ENCODE measurements around the gene LEMD2.

Gene LEMD2

DNA sequence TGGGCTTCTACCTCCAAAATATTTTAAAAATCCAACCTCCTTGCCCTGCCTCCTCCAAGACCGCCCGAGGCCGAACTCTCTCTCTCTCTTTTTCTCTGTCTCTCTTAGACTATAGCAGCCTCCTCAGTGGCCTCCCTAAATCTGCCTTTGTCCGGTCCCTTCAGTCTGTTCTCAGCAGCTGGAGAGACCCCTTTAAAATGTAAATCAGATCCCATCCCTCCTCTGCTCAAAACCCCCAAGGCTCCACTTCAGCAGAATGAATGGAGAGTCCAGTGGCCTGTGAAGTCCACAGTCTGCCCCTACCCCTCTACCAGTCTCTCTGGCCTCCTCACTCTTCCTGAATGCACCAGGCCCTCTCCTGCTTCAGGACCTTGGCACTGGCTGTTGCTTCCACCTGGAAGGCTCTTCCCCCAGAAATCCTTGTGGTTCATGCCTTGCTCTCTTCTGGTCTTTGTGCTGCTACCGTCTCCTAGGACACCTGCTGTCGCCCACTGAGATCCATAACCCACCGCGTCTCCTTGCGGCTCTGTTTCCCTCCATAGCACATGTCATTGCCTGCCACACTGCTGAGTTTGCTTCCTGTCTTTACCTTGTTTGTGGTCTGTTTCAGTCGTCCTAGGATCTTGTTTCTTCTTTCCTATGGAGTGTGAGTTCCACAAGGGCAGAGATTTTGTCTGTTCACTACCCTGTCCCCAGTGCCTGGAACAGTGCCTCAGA is 8.9 kb upstream of the LEMD2 start:
- Histone ChIP-seq H3K4me3 (ENCODE audit: severe bottlenecking) (no peak overlapping the region), H3K36me3 (ENCODE audit: low read depth) (no peaks in the 10 kb centered on the region), H3K27ac (ENCODE audit: poor library complexity, severe bottlenecking) (no peak overlapping the region), H3K9me3 (ENCODE audit: severe bottlenecking) (no peaks in the 10 kb centered on the region), H3K4me1 (ENCODE audit: insufficient read depth, poor library complexity, severe bottlenecking) (no peaks in the 10 kb centered on the region), H3K27me3 (ENCODE audit: insufficient read depth, poor library complexity, severe bottlenecking) (no peaks in the 10 kb centered on the region)
- no peak for DNase-seq (ENCODE audit: low spot score)
- ATAC-seq (ENCODE audit: low read depth), result no peak
- TF ChIP-seq, protein P1, sequence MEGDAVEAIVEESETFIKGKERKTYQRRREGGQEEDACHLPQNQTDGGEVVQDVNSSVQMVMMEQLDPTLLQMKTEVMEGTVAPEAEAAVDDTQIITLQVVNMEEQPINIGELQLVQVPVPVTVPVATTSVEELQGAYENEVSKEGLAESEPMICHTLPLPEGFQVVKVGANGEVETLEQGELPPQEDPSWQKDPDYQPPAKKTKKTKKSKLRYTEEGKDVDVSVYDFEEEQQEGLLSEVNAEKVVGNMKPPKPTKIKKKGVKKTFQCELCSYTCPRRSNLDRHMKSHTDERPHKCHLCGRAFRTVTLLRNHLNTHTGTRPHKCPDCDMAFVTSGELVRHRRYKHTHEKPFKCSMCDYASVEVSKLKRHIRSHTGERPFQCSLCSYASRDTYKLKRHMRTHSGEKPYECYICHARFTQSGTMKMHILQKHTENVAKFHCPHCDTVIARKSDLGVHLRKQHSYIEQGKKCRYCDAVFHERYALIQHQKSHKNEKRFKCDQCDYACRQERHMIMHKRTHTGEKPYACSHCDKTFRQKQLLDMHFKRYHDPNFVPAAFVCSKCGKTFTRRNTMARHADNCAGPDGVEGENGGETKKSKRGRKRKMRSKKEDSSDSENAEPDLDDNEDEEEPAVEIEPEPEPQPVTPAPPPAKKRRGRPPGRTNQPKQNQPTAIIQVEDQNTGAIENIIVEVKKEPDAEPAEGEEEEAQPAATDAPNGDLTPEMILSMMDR (IDR thresholded peaks at IDR 0.05; ENCODE audit: poor library complexity, severe bottlenecking), result no peak

DNA sequence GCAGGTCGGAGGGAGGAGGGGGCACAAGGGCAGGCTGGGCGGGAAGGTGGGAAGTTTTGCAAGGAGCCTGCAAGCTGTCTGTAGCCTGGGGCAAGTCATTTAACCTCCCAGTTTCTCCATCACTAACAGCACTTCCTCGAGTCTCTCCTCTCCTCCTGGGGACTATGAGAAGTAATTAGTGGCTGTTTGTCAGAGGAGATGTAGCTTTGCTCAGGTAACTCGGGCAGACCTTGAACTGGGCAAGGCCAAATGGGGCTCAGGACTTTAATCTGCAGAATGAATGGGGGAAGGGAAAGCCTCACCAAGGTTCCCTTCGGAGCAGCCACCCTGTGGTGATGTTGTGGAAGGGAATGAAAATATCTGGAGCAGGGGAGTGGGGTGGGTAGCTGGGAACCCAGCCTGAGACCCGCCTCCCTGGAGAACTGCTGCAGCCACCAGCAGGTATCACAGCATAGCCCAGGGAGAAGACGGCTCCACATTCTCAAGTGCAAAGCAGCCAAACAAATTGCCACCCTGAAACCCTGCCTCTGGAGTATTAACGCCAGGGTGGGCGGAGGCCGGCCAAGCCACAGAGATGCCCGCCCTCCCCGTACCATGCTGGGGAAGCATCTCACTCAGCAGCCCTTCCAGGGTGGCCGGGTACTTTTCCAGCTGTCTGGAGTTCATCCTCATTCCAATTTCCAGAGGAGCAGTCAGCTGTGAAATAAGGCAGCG is 6.1 kb upstream of the LEMD2 start:
- H3K4me1 ChIP-seq (ENCODE audit: insufficient read depth, poor library complexity, severe bottlenecking), result no peaks in the 10 kb centered on the region
- H3K4me3 ChIP-seq (ENCODE audit: severe bottlenecking), result no peak overlapping the region

DNA sequence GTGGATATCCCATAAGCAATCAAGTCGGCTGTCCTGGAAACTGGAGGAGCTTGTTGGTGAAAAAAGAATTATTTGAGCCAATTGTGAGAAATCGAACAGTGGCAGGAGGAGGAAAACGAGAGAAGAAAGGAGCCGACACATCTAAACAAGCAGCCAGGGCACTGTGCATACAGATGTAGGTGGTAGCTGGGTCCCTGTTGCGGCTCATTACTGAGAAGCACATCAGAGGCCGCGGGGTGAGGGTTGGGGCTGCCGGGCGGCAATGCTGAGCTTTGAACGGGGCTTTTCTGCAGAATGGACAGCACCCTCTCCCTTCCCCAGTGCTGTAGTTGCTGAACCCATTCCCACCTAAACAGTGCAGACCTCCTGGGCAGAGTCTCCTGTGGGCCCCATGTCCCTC is 4.1 kb upstream of the LEMD2 start:
- no peaks in the 10 kb centered on the region for H3K36me3 ChIP-seq (ENCODE audit: low read depth)
- DNase-seq (ENCODE audit: low spot score), result no peak
- H3K9me3 ChIP-seq (ENCODE audit: severe bottlenecking), result no peaks in the 10 kb centered on the region
- peaks cover 3% of the 10 kb centered on the region for H3K4me1 ChIP-seq (ENCODE audit: insufficient read depth, poor library complexity, severe bottlenecking)
- no peak for ATAC-seq (ENCODE audit: low read depth)
- TF ChIP-seq, protein P1 (IDR thresholded peaks at IDR 0.05; ENCODE audit: poor library complexity, severe bottlenecking), result no peak
- H3K4me3 ChIP-seq (ENCODE audit: severe bottlenecking), result no peak overlapping the region
- no peak overlapping the region for H3K27ac ChIP-seq (ENCODE audit: poor library complexity, severe bottlenecking)
- H3K27me3 ChIP-seq (ENCODE audit: insufficient read depth, poor library complexity, severe bottlenecking), result no peaks in the 10 kb centered on the region

More for the DNA sequence above, 6.1 kb upstream of the LEMD2 start:
- Histone ChIP-seq H3K27me3 (ENCODE audit: insufficient read depth, poor library complexity, severe bottlenecking) (no peaks in the 10 kb centered on the region), H3K9me3 (ENCODE audit: severe bottlenecking) (no peaks in the 10 kb centered on the region), H3K27ac (ENCODE audit: poor library complexity, severe bottlenecking) (no peak overlapping the region), H3K36me3 (ENCODE audit: low read depth) (no peaks in the 10 kb centered on the region)
- DNase-seq (ENCODE audit: low spot score), result no peak
- peak; percentile 31; the same call in 2 of the 3 replicates for ATAC-seq (ENCODE audit: low read depth)
- TF ChIP-seq, protein P1 (IDR thresholded peaks at IDR 0.05; ENCODE audit: poor library complexity, severe bottlenecking), result no peak

DNA sequence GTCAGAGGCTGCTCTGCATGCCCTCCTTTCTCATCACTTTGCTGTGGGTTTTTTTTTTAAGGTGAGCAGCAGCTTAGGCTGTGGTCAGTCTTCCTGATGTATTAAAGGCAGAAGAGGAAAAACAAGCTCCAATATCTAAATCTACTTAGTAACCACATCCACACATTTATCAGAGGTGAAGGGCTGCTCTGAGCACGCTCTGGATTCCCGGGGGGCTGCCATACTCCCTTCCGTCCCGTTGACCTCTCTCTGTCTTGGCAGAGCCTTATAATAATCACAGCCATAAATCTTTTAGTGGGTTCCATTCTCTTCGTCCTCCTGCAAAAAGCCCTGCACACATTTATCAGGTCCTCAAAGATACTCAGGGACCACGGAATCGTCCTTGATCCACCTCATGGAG is 2.7 kb upstream of the LEMD2 start:
- H3K36me3 ChIP-seq (ENCODE audit: low read depth), result peaks cover 2% of the 10 kb centered on the region; the same call in 1 of the 2 replicates
- TF ChIP-seq, protein P1 (IDR thresholded peaks at IDR 0.05; ENCODE audit: poor library complexity, severe bottlenecking), result no peak
- no peak overlapping the region for H3K27ac ChIP-seq (ENCODE audit: poor library complexity, severe bottlenecking)

DNA sequence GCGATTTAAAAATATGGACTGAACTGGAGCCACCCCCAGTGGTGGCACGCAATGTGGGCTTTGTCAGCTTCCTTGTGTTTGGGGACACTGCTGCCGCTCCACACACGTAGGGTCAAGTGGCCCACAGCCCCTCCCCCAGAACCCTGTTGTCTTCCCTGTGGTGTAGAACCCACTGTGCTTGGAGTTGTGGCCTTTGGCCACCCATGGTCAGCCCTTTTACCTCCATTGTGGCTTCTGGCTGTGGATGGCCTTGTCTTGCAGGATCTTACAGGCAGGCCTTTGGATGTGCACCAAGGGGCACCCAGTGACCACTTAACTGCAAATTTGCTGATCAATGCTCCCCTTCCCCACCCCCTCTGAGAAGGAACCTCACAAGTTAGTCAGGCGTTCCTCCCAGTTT is 2.0 kb upstream of the LEMD2 start:
- Histone ChIP-seq H3K9me3 (ENCODE audit: severe bottlenecking) (no peaks in the 10 kb centered on the region), H3K27ac (ENCODE audit: poor library complexity, severe bottlenecking) (no peak overlapping the region), H3K4me3 (ENCODE audit: severe bottlenecking) (no peak overlapping the region), H3K4me1 (ENCODE audit: insufficient read depth, poor library complexity, severe bottlenecking) (peaks cover 14% of the 10 kb centered on the region), H3K27me3 (ENCODE audit: insufficient read depth, poor library complexity, severe bottlenecking) (no peaks in the 10 kb centered on the region), H3K36me3 (ENCODE audit: low read depth) (peaks cover 9% of the 10 kb centered on the region)
- DNase-seq (ENCODE audit: low spot score), result no peak
- no peak for ATAC-seq (ENCODE audit: low read depth)
- TF ChIP-seq, protein P1 (IDR thresholded peaks at IDR 0.05; ENCODE audit: poor library complexity, severe bottlenecking), result no peak

More for the DNA sequence above, 2.7 kb upstream of the LEMD2 start:
- H3K4me3 ChIP-seq (ENCODE audit: severe bottlenecking), result no peak overlapping the region
- no peak for ATAC-seq (ENCODE audit: low read depth)
- no peaks in the 10 kb centered on the region for H3K27me3 ChIP-seq (ENCODE audit: insufficient read depth, poor library complexity, severe bottlenecking)
- DNase-seq (ENCODE audit: low spot score), result no peak
- H3K9me3 ChIP-seq (ENCODE audit: severe bottlenecking), result no peaks in the 10 kb centered on the region
- peaks cover 14% of the 10 kb centered on the region for H3K4me1 ChIP-seq (ENCODE audit: insufficient read depth, poor library complexity, severe bottlenecking)
